ENCODE results near the gene AMACR.

Gene AMACR

DNA sequence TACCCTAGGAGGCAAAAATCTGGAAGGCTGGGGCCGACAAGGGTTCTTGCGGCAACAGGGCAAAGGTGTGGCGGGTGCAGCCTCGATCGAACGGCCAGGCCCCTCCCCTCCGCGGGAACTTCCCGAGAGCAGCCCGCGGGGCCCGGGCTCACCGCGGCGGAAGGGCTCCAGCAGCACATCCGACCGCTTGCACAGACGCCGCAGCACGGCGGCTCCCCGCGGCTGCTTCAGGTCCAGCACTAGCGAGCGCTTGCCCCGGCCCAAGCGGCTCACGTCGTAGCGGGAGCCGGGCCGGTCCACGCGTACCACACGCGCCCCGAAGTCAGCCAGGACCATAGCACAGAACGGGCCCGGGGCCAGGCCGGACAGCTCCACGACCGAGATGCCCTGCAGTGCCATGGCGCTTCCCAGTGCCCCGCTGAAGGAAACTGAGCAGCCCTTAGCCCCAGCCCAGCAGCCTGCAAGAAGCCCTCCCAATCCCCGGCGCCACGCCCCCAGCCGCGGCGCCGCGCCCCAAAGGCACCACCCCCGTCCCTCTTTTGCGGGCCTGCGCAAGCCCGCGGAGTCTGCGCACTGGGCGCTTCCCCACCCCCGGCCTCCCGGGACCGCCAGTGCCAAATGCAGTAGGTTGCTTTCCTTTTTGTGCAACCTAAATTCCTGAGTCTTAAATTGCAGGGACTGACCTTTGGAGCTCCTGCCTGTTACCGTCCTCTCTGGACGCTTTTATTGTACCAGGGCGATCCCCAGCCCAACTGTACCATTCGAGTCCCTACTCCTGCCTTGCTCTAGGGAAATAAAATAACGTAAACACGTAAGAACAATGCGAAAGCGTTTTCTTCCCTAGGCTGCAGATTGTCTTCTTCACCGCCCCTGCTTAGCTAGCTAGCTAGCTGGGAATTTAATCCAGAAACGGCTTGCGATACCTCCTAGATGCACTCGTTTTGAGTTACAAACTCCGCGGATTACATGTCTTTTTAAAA lies at the start of gene AMACR:
AMACR (minus strand) TSS at position 430 of the 980 bp plus-strand sequence; CDS start at position 399, 31 bp downstream.
- DNase-seq, result peak; percentile 89

DNA sequence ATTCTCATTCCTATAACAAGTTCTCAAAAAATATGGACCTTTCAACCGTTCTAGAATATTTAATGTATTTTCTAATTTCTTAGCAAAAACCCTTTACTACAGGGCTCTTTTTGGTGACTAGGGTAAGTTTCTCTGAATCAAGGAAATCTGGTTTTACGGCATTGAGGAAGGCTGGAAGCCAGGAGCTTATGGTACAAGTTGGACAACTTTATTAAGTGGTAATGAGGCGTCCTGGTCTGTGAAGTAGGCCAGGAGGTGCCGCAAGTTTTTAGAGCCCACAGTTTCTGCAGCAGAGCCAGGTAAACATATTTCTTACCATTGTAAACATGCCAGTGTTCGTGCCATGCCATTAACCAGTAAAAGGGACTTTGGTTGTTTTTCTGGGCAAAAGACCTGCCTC lies 49.7 kb upstream of the AMACR start:
- no peak for DNase-seq

DNA sequence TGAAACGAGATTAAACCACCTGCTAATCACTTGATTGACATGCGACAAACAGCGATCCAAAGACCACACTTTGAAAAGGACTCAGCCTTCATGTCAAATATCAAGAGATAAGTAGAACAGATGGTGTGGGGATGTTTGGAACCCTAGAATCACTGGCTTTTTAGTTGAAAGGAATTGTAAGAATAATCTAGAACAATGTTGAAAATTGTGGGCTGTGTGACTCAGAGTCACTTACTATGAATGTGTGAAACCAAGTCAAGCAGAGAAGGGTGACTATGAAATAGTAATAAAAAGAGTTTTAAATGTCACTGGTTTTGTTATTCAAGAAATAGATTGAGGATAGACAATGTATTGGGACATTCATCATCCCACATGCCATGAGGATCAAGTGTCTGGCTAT lies 49.3 kb upstream of the AMACR start:
- DNase-seq, result no peak

DNA sequence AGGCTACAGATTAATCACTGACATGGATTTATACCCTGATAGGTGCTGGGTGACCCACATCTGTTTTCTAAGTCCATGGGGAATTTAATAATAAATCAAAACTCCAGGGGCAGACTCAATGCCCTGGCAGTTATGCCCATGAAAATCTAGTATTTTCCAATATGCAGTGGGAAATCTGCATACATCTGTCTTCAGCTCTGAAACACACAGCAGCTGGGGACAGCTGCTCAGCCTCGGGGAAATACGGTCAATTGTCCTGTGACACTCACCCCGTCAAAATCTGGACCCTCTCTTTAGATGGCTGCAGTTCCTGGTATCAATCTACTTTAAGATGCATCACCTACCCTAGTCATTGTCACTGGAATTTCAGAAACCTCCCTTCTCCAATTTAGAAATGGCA lies 47.8 kb upstream of the AMACR start:
- no peak for DNase-seq

DNA sequence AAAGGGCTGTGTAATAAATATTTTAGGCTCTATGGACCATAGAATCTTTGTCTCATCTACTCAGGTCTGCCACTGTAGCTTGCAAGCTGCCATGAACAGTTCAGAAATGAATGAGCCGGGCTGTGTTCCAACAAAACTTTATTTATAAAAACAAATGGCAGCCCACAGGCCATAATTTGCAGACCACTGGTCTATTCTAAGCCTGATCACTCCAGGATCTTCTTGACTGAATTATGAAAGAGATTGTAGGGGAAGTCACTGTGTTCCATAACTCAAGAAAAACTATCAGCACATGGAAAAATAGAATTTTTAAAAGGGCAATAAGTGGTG lies 46.5 kb upstream of the AMACR start:
- no peak for DNase-seq

DNA sequence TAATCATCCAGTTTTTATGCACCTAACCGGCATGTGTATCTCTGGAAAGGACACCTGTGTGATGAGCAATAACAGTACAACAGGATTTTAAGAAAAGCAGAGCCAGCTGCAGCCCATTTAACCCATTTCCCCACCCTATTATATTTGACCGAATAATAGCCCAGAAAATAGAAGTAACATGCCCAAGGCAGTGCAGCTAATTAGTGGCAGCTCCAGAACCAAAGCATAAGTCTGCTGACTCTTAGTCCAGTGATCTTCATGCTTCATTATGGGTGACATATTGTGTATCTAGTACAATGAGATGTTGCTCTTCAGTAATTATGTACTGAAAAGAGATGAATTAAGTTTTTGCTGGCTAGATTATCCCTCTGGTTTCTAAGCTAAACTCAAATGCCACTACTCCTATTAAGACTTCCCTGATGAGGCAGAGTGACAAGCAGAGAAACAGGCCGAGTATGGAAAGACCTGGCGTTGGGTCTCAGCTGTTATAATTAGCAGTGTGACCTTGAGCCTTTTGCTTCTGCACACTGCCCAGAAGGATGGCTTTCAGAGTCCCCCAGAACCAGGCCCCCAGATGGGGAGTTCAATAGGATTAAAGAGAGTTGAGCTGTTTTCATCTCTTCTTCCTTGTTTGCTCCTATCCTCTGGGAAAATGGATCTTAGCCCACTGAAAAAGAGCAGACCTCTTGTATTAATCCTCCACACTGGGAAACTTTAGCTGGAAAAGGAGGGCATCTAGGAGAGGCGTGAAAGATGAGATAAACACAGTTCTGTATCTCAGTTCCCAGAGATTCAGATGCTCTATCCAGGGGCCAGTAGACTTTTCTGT lies 45.9 kb upstream of the AMACR start:
- DNase-seq, result no peak

DNA sequence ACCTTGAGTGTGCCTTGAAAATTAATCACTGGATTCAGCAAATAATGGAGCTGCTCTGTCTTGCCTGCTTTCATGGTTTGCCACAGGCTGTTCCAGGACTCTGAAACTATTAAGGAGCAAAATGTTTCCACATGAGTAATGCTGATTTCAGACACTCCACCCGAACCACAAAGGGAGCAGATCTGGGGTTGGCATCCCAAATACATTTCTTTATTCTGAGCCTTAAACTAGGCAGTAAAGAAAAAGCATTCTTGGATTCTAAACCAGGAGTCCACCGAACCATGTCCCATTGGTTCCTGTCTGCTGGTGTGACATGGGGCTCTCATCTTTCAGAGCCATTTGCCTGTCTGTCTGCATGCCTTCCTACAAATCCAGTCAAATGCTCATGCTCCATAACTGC lies 45.3 kb upstream of the AMACR start:
- DNase-seq, result no peak

DNA sequence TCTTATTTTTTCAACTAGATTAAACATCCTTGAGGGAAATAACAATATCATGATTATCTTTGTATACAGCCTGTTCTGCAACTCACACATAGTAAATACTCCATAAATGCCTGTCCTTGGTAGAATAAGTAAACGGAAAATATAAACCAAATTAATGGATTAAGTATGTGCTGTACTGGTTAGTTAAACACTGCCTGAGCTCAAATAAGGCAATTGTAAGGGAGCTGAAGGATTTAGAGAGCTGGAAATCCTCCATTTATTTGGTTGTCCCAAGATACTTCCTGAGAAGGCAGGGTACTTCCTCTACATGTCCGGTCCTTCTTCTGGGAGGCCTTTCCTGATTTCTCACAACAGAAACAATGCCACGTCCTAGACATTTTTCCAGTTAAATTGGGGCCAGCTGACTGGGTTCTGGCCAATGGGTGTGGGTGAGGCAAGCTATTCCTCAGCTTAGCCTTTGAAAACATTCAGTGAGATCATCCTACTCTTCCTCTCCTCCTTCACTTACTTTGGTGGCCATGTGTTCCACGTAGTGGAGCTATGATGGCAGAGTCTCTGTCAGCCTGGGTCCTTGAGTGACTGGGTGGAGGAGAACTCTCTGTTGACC lies 43.6 kb upstream of the AMACR start:
- no peak for DNase-seq

DNA sequence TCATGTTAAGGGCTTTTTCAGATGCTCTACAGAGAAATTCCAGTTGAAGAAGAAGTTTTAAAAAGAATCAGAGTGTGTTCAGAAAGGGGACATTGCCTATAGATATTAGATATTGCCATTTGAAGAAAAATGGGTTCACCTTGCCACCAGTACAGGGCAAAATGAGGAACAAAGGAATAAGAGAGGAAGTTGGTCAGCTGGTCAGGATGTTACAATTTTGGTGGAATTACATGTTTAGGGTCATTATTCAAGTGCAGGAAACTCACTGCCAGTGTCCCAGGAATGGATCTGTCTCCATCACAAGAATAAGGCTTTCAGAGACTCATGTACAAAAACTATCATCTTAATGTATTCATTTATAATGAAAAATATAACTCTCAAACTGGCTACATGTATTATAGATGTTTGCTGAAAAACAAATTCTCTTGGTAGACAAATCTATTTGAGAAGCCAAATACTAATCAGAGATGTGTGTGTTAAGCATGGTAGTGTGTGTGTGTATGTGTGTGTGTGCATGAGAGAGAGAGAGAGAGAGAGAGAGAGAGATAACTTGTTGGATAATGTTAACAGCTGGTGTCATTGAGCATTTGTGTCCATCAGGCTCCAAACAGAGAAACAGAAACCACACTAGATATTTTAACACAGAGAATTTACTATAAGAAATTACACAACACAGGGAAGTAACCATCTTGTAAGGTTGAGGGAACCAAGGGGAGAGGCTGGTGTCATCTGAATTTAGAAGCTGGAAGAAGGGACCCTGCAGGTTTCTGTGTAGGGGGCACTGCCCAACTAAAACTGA lies 40.1 kb upstream of the AMACR start:
- no peak for DNase-seq

DNA sequence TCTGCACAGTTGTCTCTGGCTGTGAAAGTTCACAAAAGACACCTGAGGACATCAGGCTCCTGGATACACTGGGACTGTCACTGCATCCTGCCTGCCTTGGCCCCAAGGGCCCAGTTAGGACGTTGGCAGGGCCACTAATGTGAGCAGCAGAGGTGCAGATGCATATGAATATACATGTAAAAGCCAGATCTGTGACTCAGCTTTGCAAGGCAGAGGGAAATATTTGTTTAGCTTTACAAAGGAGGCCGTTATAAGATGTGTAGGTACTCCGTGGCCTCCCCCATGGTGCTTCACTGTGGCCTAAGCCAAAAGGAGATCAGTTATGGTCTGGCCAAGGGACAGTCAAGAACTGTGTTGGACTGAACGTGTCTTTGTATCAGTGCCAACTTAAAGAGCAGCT lies 39.3 kb upstream of the AMACR start:
- no peak for DNase-seq

DNA sequence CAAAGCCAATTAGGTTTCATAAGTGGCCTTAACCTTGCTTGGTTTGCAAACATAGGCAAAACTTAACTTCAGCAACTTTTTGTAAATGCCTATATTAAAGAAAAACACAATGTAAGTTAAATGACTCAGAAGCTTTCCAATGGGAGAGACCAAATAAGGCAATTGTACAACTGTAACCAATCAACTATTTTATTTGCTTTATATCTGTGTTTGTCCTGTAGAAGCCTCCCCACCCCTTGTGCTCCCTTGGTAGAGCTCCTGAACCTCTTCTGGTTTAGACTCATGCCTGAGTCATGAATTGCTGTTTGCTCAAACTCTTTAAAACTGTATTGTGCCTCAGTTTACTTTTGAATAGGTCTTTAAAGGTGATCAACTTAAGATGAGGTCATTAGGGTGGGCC lies 38.1 kb upstream of the AMACR start:
- no peak for DNase-seq

DNA sequence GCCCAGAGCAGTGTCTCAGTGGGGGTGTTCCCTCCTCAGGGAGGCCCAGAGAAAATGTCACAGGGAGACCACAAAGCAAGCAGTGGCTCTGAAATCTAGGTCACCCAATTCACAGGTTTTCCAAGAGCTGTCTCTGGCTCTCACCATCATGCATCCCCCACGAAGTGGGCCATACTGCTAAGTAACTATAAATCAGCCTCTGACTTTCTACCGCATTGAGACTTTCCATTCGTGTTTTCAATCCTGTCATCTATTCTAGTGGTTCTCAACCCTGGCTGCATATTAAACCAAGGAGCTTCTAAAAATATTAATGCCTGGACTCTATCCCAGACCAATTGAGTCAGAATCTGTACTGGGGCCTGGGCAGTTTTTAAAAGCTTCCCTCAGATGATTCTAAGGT lies 37.2 kb upstream of the AMACR start:
- DNase-seq, result peak; percentile 14

DNA sequence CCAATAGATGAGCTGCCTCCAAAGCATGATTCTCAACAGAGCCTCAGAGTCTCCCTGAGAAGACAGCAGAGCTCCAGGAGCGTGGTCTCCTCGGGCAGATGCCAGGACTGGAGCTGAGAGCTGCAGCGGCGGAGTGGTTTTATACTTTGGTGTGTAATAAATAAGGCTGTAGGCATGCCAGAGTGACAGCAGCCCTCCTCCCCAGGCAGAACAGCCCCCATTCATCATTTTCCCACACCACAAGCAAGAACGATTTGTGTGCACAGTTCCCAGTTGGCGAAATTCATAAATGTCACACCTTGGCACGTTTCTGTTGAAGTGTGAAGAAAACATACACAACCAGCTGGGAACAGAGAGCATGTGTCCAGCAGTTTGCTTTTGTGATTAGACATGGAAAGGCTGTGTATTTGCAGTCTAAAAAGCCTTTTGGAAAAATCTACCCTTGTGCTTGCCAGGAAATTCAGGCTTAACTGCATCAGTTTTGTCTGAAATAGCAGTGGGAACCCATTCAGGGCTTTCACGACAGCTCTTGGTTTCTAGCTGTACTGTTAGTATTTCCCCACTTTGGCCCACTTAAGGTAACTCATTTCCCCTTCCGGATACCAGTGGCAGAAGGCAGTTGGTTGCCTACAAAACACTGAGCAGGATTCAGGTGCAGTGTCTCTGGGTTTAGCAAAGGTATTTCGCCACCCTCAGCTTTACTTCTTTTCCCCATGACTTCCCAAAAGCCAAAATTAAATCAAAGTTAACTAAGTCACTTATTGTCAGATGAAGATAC lies 35.4 kb upstream of the AMACR start, which contains the start of gene C1QTNF3:
C1QTNF3 (minus strand) TSS at position 115 of the 778 bp plus-strand sequence; CDS start at position 27, 88 bp downstream.
- DNase-seq, result no peak

DNA sequence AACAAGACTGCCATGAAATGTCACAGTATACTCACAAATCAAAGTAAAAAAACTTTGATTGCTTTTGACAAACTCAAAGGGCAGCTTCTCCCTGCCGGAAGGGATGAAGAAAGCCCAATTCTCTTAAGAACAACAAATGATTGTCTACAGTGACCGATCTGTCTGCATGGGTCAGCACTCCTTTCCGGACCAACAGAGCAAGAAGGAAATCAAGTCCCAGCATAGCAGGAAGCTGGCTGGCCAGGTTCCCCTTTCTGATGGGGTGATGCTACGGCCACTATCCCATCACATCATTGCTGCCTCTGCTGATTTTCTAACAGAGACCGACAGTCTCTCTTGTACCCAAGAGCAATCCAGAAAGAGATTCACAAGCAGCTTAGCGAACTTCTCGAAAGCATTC lies 34.5 kb upstream of the AMACR start:
- no peak for DNase-seq

DNA sequence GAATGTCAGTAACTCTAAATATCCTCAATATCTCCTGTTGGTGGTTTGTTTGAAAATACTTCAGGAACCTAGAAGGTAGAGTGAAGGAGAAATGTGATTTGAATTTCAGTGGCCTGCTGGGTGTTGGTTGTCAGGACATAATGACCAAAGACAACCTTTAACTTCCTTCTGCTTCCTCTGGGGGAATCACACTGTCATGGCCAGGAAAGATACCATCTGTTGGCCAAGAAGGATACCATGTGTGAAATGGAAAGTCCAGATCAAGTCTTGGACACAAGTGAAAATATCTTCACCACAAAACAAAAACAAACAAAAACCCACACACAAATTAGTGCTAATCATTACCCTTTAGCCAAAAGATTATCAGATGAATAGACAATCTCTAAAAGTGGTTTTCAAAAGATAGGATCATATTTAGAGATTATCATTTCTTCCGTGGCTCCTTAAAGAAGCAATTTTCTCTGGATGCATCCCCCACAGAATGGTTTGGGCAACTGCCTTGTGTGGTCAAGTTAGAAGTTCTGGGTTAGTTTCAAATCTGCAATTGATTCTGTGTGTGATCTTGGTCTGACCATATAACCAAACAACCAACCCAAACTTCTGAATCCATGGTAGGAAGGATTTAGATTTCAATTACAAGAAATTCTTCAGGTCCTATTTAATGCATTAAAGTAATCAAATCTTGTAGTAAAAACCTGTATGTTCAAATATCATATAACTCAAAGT lies 33.6 kb upstream of the AMACR start:
- DNase-seq, result no peak

DNA sequence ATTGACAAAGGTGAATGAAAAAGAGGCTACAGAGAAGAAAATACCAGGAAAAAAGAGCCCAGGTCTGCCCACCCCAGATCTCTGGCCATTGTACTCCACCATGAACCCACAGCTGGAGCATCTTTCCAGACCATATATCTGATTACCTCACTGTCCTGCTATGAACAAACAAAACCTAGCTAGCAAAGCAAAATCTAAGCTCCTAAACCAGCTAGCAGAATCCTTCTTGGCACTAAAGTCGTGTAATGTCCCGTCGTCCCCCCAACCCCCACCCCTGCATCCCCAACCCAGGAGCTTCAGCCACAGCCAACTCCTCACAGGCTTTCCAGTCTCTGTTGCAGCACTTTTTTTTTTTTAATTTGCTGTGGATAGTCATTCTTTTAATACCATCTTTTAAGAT lies 32.6 kb upstream of the AMACR start:
- no peak for DNase-seq

DNA sequence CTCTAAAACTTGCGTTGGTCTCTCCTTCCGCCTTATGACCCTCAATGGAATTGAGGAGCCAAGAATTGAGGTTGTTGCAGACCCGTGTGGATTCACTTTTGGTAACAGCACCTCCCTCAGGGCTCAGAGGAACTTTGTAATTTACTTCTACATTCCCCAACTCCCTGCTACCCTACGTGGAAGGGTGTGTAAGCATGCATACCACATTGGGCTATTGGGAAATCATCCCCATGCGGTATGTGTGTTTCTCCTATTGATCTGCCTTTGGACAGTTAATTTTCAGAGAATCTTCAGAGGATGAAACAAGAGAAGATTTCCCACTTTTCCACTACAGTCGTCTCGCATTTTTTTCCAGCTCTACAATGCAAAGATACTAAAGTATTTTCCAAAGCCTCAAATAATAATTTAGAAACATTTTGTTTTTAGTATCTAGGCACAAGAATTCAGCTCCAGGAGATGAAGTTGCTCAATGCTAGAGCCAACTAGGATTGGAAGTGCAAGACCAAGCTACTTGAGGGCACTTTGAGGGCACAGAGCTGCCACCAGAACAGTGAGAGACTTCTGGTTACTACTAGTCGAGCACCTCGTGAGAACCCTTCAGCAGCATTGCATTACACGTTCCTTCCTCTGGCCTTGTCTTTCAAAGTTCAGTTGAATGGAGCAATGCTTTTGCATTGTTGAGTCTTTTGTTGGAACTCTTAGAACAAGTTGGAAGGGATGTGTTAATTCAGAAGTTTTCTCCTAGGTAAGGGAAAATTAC lies 31.7 kb upstream of the AMACR start:
- DNase-seq, result no peak

DNA sequence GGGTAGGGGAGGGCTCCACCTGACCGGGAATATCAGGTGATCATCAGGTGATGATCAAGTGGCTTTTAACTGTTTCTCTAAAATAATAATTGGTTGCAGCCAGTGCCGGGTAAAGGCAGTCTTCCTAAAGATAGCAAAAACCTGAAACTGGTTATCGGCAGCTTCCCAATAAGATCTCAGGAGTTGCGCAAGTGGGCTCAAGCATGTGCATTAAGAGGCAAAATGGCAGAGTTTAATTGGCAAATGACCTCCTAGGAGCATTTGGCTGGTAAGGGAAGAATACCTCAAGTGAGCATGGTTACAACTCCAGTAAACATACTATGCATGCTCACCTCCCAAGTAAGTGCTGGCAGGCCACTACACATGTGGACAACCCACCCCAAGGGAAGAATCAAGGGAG lies 31.0 kb upstream of the AMACR start:
- DNase-seq, result no peak

DNA sequence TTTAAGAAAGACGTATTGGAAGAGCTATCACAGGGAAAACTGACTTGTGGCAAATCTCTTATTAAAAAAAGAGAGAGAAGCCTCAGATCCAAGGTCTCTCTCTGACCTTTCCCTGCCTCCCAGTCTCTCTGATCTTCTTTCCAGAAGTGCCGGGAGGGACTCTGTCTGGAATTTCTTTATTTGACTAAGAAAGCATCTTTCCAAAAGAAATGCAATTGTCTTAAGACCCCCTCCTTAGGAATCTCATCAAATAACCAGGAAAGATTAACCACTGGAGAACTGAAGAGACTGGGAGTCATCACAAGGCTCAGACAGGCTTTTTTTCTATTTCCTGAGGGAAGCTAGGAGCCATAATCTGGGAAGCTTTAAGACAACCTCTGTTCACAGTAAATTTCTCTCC lies 30.5 kb upstream of the AMACR start:
- DNase-seq, result no peak

DNA sequence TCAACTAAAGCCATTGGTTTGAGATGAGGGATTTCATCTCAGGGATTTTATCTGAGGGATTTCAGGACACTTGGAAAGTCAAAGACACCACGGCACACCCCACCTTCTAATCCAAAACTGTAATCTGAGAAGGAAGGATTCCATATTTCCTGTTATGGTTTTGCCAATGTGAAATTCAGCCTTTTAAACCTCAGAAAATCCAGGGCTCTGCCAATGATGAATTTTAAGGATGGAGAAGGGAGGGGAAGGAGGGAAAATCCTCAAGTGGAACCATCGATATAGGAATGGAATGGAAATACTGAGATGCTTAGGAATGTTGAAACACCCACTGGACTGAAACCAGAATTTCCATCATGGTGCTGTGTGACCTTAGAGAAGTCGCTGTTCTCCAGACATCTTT lies 29.9 kb upstream of the AMACR start:
- DNase-seq, result no peak

Data from CD4-positive, alpha-beta T cell treated with Interleukin-10 for 1 hour (primary cell).